Left ventricle myocardium inferior (tissue), 1 donor: ENCODE measurements around the gene PIGR. TPM values are rescaled to one million over a fixed set of nuclear protein-coding genes. Genes with fewer than 3 reads are reported as not detected.

ENCODE experiments used
- DNase-seq: peaks from one replicate; pipeline ENCODE4 v3.0.0-alpha.2; 2020
- H3K27ac ChIP-seq: fragments of 200-600 bp; replicated peaks from 2 replicates; pipeline ENCODE4 v1.8.0; 2021
- H3K27me3 ChIP-seq: fragments of 200-600 bp; 2 replicates; pipeline ENCODE4 v1.8.0; 2021; ENCODE audit warnings: low read depth
- H3K36me3 ChIP-seq: fragments of 200-600 bp; 2 replicates; pipeline ENCODE4 v1.8.0; 2021
- H3K4me1 ChIP-seq: fragments of 200-600 bp; 2 replicates; pipeline ENCODE4 v1.8.0; 2021
- H3K4me3 ChIP-seq: fragments of 200-600 bp; 2 replicates; pipeline ENCODE4 v1.8.0; 2021; ENCODE audit warnings: mild to moderate bottlenecking, moderate library complexity
- H3K9me3 ChIP-seq: fragments of 200-600 bp; replicated peaks from 2 replicates; pipeline ENCODE4 v1.8.0; 2021
- intact Hi-C: fragments of 100-400 bp; cut with micrococcal nuclease; formaldehyde crosslinking; loops from one replicate; pipeline ENCODE4 v1.11.0; 2022
- long read RNA-seq: library from polyadenylated mRNA; unstranded; transcript quantifications from one replicate; pipeline ENCODE4 v2.0.0, GENCODE V29; 2021
- total RNA-seq: library from RNA; stranded (reverse); fragmentation: NEBNext Ultra II Directional; extraction: Animal tissue kit (Norgen Biotek cat#: 25700); gene quantifications from one replicate; pipeline ENCODE4 v1.2.1, GENCODE V29; 2021
- TF ChIP-seq, protein P1 (sequence below): fragments of 200-600 bp; IDR thresholded peaks from 2 replicates; pipeline ENCODE4 v1.8.0; 2021; ENCODE audit warnings: antibody characterized with exemption, mild to moderate bottlenecking, borderline replicate concordance
- donor health status: DM: no; HTN: yes; CAD: no; lungs with severe emphysema.

PIGR gene, protein sequence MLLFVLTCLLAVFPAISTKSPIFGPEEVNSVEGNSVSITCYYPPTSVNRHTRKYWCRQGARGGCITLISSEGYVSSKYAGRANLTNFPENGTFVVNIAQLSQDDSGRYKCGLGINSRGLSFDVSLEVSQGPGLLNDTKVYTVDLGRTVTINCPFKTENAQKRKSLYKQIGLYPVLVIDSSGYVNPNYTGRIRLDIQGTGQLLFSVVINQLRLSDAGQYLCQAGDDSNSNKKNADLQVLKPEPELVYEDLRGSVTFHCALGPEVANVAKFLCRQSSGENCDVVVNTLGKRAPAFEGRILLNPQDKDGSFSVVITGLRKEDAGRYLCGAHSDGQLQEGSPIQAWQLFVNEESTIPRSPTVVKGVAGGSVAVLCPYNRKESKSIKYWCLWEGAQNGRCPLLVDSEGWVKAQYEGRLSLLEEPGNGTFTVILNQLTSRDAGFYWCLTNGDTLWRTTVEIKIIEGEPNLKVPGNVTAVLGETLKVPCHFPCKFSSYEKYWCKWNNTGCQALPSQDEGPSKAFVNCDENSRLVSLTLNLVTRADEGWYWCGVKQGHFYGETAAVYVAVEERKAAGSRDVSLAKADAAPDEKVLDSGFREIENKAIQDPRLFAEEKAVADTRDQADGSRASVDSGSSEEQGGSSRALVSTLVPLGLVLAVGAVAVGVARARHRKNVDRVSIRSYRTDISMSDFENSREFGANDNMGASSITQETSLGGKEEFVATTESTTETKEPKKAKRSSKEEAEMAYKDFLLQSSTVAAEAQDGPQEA
- 0.91 TPM for total RNA-seq
- long read RNA-seq: 0 reads

DNA sequence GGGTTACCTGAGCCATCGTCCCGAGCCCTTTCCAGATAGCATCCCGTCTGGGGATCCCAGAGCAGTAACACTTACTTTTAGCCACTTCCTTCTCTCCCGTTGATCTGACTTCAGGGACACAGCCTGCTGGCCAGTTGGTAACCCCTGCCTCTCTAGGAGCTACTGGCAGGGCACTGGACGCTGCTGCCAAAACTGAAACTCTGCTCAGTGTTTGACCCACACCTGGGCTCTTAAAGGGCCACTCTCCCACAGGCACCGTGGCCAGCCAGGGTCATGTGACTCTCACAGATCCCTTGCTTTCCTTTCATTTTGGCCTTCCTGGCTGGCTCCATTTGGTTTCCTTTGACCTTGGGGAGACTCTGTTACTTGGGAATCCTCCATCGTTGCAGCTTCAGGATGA, at the start of gene PIGR:
Gene PIGR, minus strand, starts transcription at position 206 of the 400 bp plus-strand sequence. CDS start 5,935 bp downstream, outside the sequence.
- Histone ChIP-seq H3K36me3 (no peaks in the 10 kb centered on the region), H3K4me3 (no peak within 1 kb of the TSS), H3K9me3 (peaks cover 5% of the 10 kb centered on the region), H3K4me1 (no peaks in the 10 kb centered on the region), H3K27me3 (peaks cover 73% of the 10 kb centered on the region), H3K27ac (no peak within 1 kb of the TSS)
- no peak for DNase-seq
- TF ChIP-seq, protein P1, sequence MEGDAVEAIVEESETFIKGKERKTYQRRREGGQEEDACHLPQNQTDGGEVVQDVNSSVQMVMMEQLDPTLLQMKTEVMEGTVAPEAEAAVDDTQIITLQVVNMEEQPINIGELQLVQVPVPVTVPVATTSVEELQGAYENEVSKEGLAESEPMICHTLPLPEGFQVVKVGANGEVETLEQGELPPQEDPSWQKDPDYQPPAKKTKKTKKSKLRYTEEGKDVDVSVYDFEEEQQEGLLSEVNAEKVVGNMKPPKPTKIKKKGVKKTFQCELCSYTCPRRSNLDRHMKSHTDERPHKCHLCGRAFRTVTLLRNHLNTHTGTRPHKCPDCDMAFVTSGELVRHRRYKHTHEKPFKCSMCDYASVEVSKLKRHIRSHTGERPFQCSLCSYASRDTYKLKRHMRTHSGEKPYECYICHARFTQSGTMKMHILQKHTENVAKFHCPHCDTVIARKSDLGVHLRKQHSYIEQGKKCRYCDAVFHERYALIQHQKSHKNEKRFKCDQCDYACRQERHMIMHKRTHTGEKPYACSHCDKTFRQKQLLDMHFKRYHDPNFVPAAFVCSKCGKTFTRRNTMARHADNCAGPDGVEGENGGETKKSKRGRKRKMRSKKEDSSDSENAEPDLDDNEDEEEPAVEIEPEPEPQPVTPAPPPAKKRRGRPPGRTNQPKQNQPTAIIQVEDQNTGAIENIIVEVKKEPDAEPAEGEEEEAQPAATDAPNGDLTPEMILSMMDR: no peak
- intact Hi-C loops: no loop called here

DNA sequence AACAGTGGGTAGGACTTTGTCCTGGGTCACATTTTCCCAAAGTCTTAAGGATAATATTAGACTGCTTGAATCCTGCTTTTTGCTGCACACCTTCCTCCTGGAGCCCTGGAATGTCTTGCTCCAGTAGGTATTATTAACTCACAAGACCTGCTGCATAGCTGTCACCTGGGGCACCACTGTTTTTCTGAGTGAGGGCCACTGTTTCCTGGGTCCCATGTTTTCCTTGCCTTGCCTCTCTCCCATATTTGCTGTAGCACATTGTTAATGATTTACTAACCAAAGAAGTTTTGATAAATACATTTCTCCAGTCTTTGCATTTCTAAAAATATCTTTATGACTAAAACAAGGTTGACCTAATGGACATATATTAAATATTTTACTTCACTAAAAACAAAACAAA, 46.5 kb upstream of the PIGR start:
- Histone ChIP-seq H3K4me1 (no peaks in the 10 kb centered on the region), H3K27me3 (peaks cover 51% of the 10 kb centered on the region), H3K9me3 (no peaks in the 10 kb centered on the region), H3K4me3 (no peak overlapping the region), H3K27ac (no peak overlapping the region), H3K36me3 (no peaks in the 10 kb centered on the region)
- intact Hi-C loops: no loop called here
- DNase-seq: no peak
- TF ChIP-seq, protein P1: no peak

DNA sequence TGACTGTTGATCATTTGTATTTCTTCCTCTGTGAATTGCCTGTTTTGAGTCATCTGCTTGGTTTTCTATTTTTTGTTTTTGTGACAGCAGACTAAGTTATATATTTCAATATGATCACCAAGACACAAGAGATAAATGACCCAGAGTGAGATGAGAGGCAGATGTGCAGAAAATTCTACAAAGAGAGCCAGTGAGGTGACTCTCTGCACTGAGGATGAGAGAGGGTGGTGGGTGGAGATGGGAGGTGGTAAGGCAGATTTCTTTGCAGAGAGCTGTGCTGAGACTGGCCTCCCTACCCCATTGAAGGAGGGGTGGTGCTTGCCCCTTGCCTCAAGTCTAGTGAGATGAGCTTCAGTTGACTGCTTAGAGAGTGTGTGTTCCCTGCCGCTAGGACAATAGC, 41.6 kb upstream of the PIGR start:
- intact Hi-C loops: no loop called here
- Histone ChIP-seq H3K36me3 (no peaks in the 10 kb centered on the region), H3K27ac (no peak overlapping the region), H3K27me3 (peaks cover 44% of the 10 kb centered on the region), H3K9me3 (no peaks in the 10 kb centered on the region), H3K4me1 (no peaks in the 10 kb centered on the region), H3K4me3 (no peak overlapping the region)
- no peak for DNase-seq
- TF ChIP-seq, protein P1: no peak

DNA sequence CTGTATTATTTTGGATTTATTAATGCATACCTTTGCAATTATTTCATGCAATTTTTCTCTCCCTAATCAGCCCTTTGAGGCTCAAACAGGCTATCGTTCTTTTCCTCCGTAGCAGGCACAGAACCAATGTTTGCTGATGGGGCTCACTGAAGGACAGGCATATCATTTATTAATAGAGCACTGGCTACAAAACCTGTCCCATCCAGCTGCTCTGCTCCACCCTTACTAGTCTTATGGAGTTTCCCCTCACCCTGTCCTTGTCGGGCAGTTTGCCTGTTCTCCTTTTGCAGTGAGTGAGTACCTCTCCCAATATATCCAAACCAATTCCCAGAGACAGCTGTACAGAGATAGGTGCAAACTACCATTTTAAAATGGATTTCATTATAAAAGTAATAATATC, 40.6 kb upstream of the PIGR start:
- peaks cover 34% of the 10 kb centered on the region for H3K27me3 ChIP-seq
- TF ChIP-seq, protein P1: no peak
- H3K4me3 ChIP-seq: no peak overlapping the region
- intact Hi-C loops: no loop called here
- H3K36me3 ChIP-seq: no peaks in the 10 kb centered on the region
- no peaks in the 10 kb centered on the region for H3K9me3 ChIP-seq
- H3K27ac ChIP-seq: no peak overlapping the region
- H3K4me1 ChIP-seq: no peaks in the 10 kb centered on the region
- no peak for DNase-seq

DNA sequence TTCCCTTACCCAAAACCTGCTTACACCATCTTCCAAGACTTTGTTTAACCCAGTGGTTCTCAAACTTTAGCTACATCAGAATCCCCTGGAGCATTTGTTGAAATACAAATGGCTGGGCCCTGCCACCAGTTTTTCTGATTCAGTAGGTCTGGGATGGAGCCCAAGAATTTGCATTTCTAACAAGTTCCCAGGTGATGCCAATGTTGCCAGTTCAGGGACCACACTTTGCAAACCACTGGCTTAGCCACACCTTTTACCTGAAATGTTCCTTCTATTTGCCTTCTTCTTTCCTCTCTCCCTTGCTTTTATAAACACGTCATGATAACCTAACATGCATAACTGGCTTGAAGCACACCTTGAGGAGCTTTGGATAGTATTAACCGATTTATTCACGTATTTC, 40.1 kb upstream of the PIGR start:
- intact Hi-C loops: no loop called here
- DNase-seq: no peak
- Histone ChIP-seq H3K4me1 (no peaks in the 10 kb centered on the region), H3K27ac (no peak overlapping the region), H3K9me3 (no peaks in the 10 kb centered on the region), H3K4me3 (no peak overlapping the region), H3K36me3 (no peaks in the 10 kb centered on the region), H3K27me3 (peaks cover 29% of the 10 kb centered on the region)
- TF ChIP-seq, protein P1: no peak
